HEK293 (cell line): ENCODE measurements around the gene CSNK1G1.

Source experiments
- CTCF ChIA-PET: fragments of 350-600 bp; formaldehyde crosslinking; extraction: SDS; loops from one replicate; lab custom pipeline; 2021; ENCODE audit warnings: antibody characterized with exemption; lab: Yijun Ruan, JAX
- POLR2A ChIA-PET: fragments of 300-600 bp; formaldehyde crosslinking; extraction: SDS; loops from one replicate; lab custom pipeline; 2020; ENCODE audit warnings: antibody characterized with exemption, inconsistent platforms; lab: Yijun Ruan, JAX
- H3K27ac ChIP-seq: fragments of 200-500 bp; sonication (Bioruptor generic); 2 replicates; pipeline ENCODE4 v1.5.1; 2014; ENCODE audit warnings: low read depth, low read length, control low read depth, inconsistent platforms; ENCODE audit errors: extremely low read depth
- H3K36me3 ChIP-seq, 2 experiments: fragments of 200-500 bp in 1 of 2; sonication (Bioruptor generic) in 1 of 2; 1 replicate in 1 of 2; 2 replicates in 1 of 2; pipeline ENCODE4 v1.5.1; 2014 to 2017; ENCODE audit warnings: inconsistent platforms in 2 of 2, low read length in 2 of 2; ENCODE audit not compliant: control insufficient read depth in 2 of 2, insufficient read depth in 1 of 2
- H3K4me1 ChIP-seq: fragments of 200-500 bp; sonication (Bioruptor generic); 2 replicates; pipeline ENCODE4 v1.5.1; 2014; ENCODE audit warnings: mild to moderate bottlenecking, low read length, inconsistent platforms; ENCODE audit not compliant: control insufficient read depth, insufficient read depth
- H3K4me3 ChIP-seq: 2 replicates; pipeline ENCODE4 v1.5.1; 2011; ENCODE audit warnings: low read depth, mild to moderate bottlenecking, control low read depth, low read length, moderate library complexity
- H3K9me3 ChIP-seq: fragments of 200-500 bp; sonication (Bioruptor generic); 2 replicates; pipeline ENCODE4 v1.5.1; 2014; ENCODE audit warnings: low read depth, low read length, inconsistent platforms; ENCODE audit not compliant: control insufficient read depth, insufficient read depth
- FEZF1 ChIP-seq: fragments of 450-650 bp; formaldehyde crosslinking; IDR thresholded peaks from 2 replicates; pipeline ENCODE4 v1.5.1; 2016; ENCODE audit warnings: missing biosample characterization, missing genetic modification characterization
- OSR2 ChIP-seq: fragments of 450-650 bp; formaldehyde crosslinking; IDR thresholded peaks from 2 replicates; pipeline ENCODE4 v1.5.1; 2016; ENCODE audit warnings: missing biosample characterization, missing genetic modification characterization
- PATZ1 ChIP-seq: fragments of 450-650 bp; formaldehyde crosslinking; IDR thresholded peaks from 2 replicates; pipeline ENCODE4 v1.5.1; 2016; ENCODE audit warnings: missing biosample characterization, missing genetic modification characterization
- SP7 ChIP-seq: fragments of 450-650 bp; formaldehyde crosslinking; IDR thresholded peaks from 2 replicates; pipeline ENCODE4 v1.5.1; 2016; ENCODE audit warnings: missing biosample characterization, missing genetic modification characterization
- ZBTB21 ChIP-seq: fragments of 450-650 bp; formaldehyde crosslinking; IDR thresholded peaks from 2 replicates; pipeline ENCODE4 v1.5.1; 2017; ENCODE audit warnings: missing biosample characterization, missing genetic modification characterization
- ZFP37 ChIP-seq: fragments of 450-650 bp; formaldehyde crosslinking; IDR thresholded peaks from 2 replicates; pipeline ENCODE4 v1.5.1; 2016; ENCODE audit warnings: missing biosample characterization, missing genetic modification characterization
- ZNF157 ChIP-seq: fragments of 450-650 bp; formaldehyde crosslinking; IDR thresholded peaks from 2 replicates; pipeline ENCODE4 v1.5.1; 2016; ENCODE audit warnings: missing biosample characterization, missing genetic modification characterization
- ZNF24 ChIP-seq: fragments of 450-650 bp; formaldehyde crosslinking; IDR thresholded peaks from 2 replicates; pipeline ENCODE4 v1.5.1; 2016; ENCODE audit warnings: missing biosample characterization, missing genetic modification characterization
- ZNF266 ChIP-seq: fragments of 450-650 bp; formaldehyde crosslinking; IDR thresholded peaks from 2 replicates; pipeline ENCODE4 v1.5.1; 2016; ENCODE audit warnings: missing biosample characterization, missing genetic modification characterization, low read depth
- ZNF274 ChIP-seq, 2 experiments: fragments of 200-500 bp in 1 of 2; fragments of 450-650 bp in 1 of 2; sonication (Bioruptor generic) in 1 of 2; formaldehyde crosslinking in 1 of 2; IDR thresholded peaks; 2 replicates each; pipeline versions ENCODE4 v1.5.1 to v1.6.1; 2014 to 2016; ENCODE audit warnings: borderline replicate concordance in 1 of 2, inconsistent platforms in 1 of 2, low read length in 1 of 2, missing biosample characterization in 1 of 2, missing genetic modification characterization in 1 of 2
- ZNF302 ChIP-seq: fragments of 450-650 bp; formaldehyde crosslinking; IDR thresholded peaks from 2 replicates; pipeline ENCODE4 v1.5.1; 2016; ENCODE audit warnings: missing biosample characterization, missing genetic modification characterization, low read depth
- ZNF600 ChIP-seq: fragments of 450-650 bp; formaldehyde crosslinking; IDR thresholded peaks from 2 replicates; pipeline ENCODE4 v1.5.1; 2016; ENCODE audit warnings: missing biosample characterization, missing genetic modification characterization
- ZNF624 ChIP-seq: fragments of 450-650 bp; formaldehyde crosslinking; IDR thresholded peaks from 2 replicates; pipeline ENCODE4 v1.5.1; 2017; ENCODE audit warnings: missing biosample characterization, missing genetic modification characterization
- ZNF76 ChIP-seq: fragments of 450-650 bp; formaldehyde crosslinking; IDR thresholded peaks from 2 replicates; pipeline ENCODE4; 2016; ENCODE audit warnings: low read depth, missing biosample characterization, missing genetic modification characterization, borderline replicate concordance
- ZNF777 ChIP-seq: fragments of 450-650 bp; formaldehyde crosslinking; IDR thresholded peaks from 2 replicates; pipeline ENCODE4 v1.5.1; 2017; ENCODE audit warnings: missing biosample characterization, missing genetic modification characterization, borderline replicate concordance
- ZNF830 ChIP-seq: fragments of 450-650 bp; IDR thresholded peaks from 2 replicates; pipeline ENCODE4 v1.5.0; 2018; ENCODE audit warnings: missing biosample characterization, missing genetic modification characterization, low read depth, mild to moderate bottlenecking, moderate library complexity
- ZNF843 ChIP-seq: fragments of 450-650 bp; formaldehyde crosslinking; IDR thresholded peaks from 2 replicates; pipeline ENCODE4 v1.5.1; 2016; ENCODE audit warnings: missing biosample characterization, missing genetic modification characterization
- ZXDB ChIP-seq: fragments of 450-650 bp; formaldehyde crosslinking; IDR thresholded peaks from 2 replicates; pipeline ENCODE4 v1.5.1; 2016; ENCODE audit warnings: missing biosample characterization, missing genetic modification characterization
- TF ChIP-seq, protein P1 (sequence below): fragments of 450-650 bp; formaldehyde crosslinking; IDR thresholded peaks from 2 replicates; pipeline ENCODE4 v1.5.1; 2017; ENCODE audit warnings: missing biosample characterization, missing genetic modification characterization
- TF ChIP-seq, protein P2 (sequence below): fragments of 450-650 bp; formaldehyde crosslinking; IDR thresholded peaks from 2 replicates; pipeline ENCODE4 v1.5.1; 2016; ENCODE audit warnings: missing biosample characterization, missing genetic modification characterization
- TF ChIP-seq, protein P3 (sequence below): fragments of 450-650 bp; formaldehyde crosslinking; IDR thresholded peaks from 2 replicates; pipeline ENCODE4 v1.5.1; 2016; ENCODE audit warnings: missing biosample characterization, missing genetic modification characterization

The CSNK1G1 gene

DNA sequence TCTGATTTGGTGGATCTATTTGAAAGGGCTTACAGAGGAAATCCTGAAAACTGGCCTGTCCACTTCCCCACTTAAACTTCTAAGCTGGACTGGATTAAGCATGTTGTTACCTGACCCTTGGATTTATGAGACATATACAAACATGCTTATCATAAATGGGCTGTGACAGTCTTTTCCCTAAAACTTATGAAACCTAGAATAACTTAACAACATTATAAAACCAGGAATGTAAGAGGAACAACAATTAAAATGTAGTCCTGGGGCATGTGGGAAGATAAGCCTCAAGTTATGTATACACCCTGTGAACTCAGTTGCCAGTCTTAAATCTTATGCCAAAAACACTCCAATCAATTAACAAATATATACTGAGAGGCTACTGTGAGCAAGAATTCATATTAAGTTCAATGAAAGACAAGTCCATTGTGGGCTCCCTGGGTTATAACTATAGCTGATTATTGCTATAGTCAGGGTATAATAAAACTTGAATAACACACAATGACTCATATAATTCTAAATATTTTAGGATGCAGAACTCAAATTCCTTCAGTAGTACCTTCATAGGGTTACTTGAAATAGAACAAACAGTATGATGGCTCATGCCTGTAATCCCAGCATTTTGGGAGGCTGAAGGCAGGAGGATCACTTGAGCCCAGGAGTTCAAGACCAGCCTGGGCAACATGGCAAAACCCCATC, 105.9 kb downstream of the CSNK1G1 start:
- H3K27ac ChIP-seq: no peak overlapping the region
- TF ChIP-seq ZNF843 (tag by site-specific recombination): peak; percentile 66; the same call in 1 of the 2 replicates
- TF ChIP-seq FEZF1 (tag by site-specific recombination): peak; percentile 93
- TF ChIP-seq OSR2: peak; percentile 50; the same call in 1 of the 2 replicates
- 0 out of 2 replicates have a peak, but pooled peaks have one; percentile 32 for TF ChIP-seq ZXDB
- no peak for TF ChIP-seq ZNF266
- no peak for TF ChIP-seq ZNF157
- no peak for TF ChIP-seq ZNF830
- TF ChIP-seq SP7 (tag by site-specific recombination): no peak
- TF ChIP-seq, protein P1, sequence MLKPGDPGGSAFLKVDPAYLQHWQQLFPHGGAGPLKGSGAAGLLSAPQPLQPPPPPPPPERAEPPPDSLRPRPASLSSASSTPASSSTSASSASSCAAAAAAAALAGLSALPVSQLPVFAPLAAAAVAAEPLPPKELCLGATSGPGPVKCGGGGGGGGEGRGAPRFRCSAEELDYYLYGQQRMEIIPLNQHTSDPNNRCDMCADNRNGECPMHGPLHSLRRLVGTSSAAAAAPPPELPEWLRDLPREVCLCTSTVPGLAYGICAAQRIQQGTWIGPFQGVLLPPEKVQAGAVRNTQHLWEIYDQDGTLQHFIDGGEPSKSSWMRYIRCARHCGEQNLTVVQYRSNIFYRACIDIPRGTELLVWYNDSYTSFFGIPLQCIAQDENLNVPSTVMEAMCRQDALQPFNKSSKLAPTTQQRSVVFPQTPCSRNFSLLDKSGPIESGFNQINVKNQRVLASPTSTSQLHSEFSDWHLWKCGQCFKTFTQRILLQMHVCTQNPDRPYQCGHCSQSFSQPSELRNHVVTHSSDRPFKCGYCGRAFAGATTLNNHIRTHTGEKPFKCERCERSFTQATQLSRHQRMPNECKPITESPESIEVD: peak; percentile 80
- TF ChIP-seq, protein P2, sequence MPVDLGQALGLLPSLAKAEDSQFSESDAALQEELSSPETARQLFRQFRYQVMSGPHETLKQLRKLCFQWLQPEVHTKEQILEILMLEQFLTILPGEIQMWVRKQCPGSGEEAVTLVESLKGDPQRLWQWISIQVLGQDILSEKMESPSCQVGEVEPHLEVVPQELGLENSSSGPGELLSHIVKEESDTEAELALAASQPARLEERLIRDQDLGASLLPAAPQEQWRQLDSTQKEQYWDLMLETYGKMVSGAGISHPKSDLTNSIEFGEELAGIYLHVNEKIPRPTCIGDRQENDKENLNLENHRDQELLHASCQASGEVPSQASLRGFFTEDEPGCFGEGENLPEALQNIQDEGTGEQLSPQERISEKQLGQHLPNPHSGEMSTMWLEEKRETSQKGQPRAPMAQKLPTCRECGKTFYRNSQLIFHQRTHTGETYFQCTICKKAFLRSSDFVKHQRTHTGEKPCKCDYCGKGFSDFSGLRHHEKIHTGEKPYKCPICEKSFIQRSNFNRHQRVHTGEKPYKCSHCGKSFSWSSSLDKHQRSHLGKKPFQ (tag by site-specific recombination): 0 out of 2 replicates have a peak, but pooled peaks have one; percentile 32
- no peak for TF ChIP-seq ZNF777 (tag by site-specific recombination)
- no peak for TF ChIP-seq ZNF24
- TF ChIP-seq, protein P3, sequence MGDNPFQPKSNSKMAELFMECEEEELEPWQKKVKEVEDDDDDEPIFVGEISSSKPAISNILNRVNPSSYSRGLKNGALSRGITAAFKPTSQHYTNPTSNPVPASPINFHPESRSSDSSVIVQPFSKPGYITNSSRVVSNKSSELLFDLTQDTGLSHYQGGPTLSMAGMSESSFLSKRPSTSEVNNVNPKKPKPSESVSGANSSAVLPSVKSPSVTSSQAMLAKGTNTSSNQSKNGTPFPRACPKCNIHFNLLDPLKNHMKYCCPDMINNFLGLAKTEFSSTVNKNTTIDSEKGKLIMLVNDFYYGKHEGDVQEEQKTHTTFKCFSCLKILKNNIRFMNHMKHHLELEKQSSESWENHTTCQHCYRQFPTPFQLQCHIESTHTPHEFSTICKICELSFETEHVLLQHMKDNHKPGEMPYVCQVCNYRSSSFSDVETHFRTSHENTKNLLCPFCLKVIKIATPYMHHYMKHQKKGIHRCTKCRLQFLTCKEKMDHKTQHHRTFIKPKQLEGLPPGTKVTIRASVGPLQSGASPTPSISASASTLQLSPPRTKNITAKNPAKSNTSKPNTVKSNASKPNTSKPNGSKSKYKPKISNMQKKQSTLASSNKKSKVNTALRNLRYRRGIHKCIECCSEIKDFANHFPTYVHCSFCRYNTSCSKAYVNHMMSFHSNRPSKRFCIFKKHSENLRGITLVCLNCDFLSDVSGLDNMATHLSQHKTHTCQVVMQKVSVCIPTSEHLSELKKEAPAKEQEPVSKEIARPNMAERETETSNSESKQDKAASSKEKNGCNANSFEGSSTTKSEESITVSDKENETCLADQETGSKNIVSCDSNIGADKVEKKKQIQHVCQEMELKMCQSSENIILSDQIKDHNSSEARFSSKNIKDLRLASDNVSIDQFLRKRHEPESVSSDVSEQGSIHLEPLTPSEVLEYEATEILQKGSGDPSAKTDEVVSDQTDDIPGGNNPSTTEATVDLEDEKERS (tag by site-specific recombination): no peak
- TF ChIP-seq ZBTB21: no peak
- H3K9me3 ChIP-seq: no peaks in the 10 kb centered on the region
- peaks cover 14% of the 10 kb centered on the region for H3K4me1 ChIP-seq
- no peaks in the 10 kb centered on the region for H3K36me3 ChIP-seq
- H3K4me3 ChIP-seq: no peak overlapping the region
- POLR2A ChIA-PET: no interaction called here
- CTCF ChIA-PET: interaction anchor here (0.6 kb wide), 1 partner anchor 21 kb away, joined by 3 read pairs; no protein-coding TSS in a partner anchor

GRCh38 chr15:64249406-64249805, 106.6 kb downstream of the CSNK1G1 start:
- ChIA-PET CTCF (no interaction called here), POLR2A (no interaction called here)
- Histone ChIP-seq H3K27ac (no peak overlapping the region), H3K4me1 (peaks cover 14% of the 10 kb centered on the region), H3K4me3 (no peak overlapping the region), H3K9me3 (no peaks in the 10 kb centered on the region), H3K36me3 (no peaks in the 10 kb centered on the region)
- no peak for TF ChIP-seq PATZ1 (tag by site-specific recombination)
- no peak for TF ChIP-seq ZNF624 (tag by site-specific recombination)
- TF ChIP-seq ZNF76 (tag by site-specific recombination): no peak
- no peak for TF ChIP-seq ZNF274 (IDR thresholded peaks at IDR 0.05; ENCODE audit: low read length)
- no peak for TF ChIP-seq ZNF274 (tag by site-specific recombination; IDR thresholded peaks at IDR 0.05; ENCODE audit: borderline replicate concordance)
- TF ChIP-seq ZNF302 (tag by site-specific recombination): no peak
- TF ChIP-seq ZFP37 (tag by site-specific recombination): no peak
- peak; percentile 11; the same call in 1 of the 2 replicates for TF ChIP-seq ZNF600 (tag by site-specific recombination)
